ENCODE data around the gene MED27.

Gene MED27

DNA sequence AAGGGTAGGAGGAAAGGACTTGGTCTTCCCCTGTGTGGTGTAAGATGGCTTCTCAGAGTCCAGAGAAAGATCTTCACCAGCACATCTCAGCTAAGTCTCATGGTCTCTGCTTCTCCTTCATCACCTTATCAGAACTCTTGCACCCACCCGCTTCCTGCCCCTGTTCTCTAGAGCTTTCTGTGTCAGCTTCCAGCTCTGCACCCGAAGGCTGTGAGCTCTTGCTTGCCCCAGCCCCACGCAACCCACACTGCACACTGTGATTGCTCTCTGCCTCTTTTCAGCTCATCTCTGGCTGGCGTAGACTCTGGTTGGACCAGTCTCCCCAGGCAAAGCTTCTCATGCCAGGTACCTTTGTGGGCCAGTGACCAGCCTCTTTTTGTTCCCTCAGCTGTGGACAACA, 246.6 kb downstream of the MED27 start:
- TF ChIP-seq, protein P1, sequence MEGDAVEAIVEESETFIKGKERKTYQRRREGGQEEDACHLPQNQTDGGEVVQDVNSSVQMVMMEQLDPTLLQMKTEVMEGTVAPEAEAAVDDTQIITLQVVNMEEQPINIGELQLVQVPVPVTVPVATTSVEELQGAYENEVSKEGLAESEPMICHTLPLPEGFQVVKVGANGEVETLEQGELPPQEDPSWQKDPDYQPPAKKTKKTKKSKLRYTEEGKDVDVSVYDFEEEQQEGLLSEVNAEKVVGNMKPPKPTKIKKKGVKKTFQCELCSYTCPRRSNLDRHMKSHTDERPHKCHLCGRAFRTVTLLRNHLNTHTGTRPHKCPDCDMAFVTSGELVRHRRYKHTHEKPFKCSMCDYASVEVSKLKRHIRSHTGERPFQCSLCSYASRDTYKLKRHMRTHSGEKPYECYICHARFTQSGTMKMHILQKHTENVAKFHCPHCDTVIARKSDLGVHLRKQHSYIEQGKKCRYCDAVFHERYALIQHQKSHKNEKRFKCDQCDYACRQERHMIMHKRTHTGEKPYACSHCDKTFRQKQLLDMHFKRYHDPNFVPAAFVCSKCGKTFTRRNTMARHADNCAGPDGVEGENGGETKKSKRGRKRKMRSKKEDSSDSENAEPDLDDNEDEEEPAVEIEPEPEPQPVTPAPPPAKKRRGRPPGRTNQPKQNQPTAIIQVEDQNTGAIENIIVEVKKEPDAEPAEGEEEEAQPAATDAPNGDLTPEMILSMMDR (IDR thresholded peaks at IDR 0.05; ENCODE audit: low read depth, low read length) = no peak
- H3K4me3 ChIP-seq (ENCODE audit: low read depth, low read length) = no peak overlapping the region
- in situ Hi-C loops (cut with HindIII; ENCODE audit: low sequenced_read_pairs) = no loop called here
- no peak for DNase-seq (ENCODE audit: low read depth, low spot score)

DNA sequence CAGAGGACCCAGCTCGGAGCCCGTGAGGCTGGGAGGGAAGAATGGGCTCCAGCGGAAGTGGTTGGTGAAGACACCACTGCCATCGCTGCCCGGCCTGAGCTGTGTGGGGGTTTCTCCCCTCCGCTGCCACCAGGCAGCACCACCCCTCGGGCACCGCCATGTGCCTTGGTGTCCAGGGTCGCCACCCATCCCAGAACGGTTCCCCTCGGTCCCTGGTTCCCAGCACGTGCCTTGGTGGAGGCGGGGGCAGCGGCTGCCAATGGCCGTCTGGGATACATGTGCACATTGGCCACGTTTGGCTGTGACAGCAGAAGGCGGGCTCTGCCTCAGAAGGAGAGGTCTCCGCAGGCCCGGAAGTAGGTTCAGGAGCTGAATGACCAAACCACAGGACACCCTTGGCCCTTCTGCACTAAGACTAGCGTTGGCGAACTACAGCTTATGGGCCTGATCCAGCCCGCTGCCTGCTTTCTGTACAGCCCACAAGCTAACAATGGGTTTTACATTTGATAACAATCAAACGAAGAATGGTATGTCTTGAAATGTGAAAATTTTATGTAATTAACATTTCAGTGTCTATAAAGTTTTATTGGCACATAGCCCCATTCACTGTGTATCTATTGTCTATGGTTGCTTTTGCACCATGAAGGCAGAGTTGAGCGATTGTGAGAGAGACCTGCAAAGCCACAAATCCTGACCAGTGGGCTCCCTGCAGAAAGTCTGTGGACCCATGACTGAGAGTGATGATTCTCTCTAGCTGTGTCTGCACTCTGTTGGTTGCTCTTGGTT, 248.1 kb downstream of the MED27 start:
- in situ Hi-C loops (cut with HindIII; ENCODE audit: low sequenced_read_pairs) = no loop called here
- TF ChIP-seq, protein P1 (IDR thresholded peaks at IDR 0.05; ENCODE audit: low read depth, low read length) = no peak

DNA sequence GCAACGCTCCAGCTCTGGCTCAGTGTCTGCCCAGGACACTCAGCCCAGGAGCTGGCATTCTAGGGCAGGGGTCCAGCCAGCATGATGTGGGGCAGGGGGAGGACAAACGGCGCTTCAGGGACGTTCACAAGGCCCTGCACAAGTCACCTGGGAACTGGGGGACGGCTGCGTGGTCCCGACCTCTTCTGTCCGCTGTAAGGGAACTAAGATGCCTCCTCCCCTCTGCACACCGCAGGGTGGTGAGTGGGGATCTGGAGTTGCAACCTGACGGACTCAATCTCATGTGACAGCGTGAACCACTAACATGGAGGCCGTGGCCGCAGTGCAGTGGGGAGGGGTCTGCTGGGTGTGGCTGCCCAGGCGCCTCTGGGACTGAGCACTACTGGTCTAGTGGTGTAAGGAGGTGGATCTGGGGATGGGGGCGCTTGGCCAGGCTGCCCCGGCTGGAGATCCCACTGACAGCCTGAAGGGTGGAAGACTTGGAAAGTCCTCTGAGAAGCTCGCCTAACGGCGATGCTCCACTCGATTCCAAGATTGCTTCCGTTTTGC, 251.8 kb downstream of the MED27 start:
- in situ Hi-C loops (cut with HindIII; ENCODE audit: low sequenced_read_pairs) = no loop called here
- H3K4me3 ChIP-seq (ENCODE audit: low read depth, low read length) = no peak overlapping the region
- DNase-seq (ENCODE audit: low read depth, low spot score) = no peak
- TF ChIP-seq, protein P1 (IDR thresholded peaks at IDR 0.05; ENCODE audit: low read depth, low read length) = no peak

More for the DNA sequence above, 248.1 kb downstream of the MED27 start:
- no peak overlapping the region for H3K4me3 ChIP-seq (ENCODE audit: low read depth, low read length)
- no peak for DNase-seq (ENCODE audit: low read depth, low spot score)

DNA sequence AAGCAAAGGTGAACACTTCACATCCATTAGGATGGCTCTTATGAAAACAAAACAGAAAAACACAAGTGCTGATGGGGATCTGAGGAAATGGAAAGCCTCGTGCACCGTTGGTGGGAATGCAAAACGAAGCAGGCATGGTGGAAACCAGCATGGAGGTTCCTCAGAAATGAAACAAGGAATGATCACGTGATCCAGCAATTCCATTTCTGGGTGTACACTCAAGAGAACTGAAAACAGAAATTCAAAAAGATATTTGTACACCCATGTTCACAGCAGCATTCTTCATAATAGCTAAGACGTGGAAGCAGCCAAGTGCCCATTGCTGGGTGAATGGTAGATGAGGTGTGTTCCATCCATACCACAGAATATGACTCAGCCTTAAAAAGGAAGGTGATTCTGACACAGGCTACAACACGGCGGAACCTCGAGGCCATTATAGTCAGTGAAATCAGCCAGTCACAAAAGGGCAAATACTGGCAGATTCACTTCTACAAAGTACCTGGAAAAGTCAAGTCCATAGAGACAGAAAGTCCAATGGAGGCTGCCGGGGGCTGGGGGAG, 252.6 kb downstream of the MED27 start:
- TF ChIP-seq, protein P1 (IDR thresholded peaks at IDR 0.05; ENCODE audit: low read depth, low read length) = no peak
- DNase-seq (ENCODE audit: low read depth, low spot score) = no peak
- in situ Hi-C loops (cut with HindIII; ENCODE audit: low sequenced_read_pairs) = no loop called here
- H3K4me3 ChIP-seq (ENCODE audit: low read depth, low read length) = no peak overlapping the region

DNA sequence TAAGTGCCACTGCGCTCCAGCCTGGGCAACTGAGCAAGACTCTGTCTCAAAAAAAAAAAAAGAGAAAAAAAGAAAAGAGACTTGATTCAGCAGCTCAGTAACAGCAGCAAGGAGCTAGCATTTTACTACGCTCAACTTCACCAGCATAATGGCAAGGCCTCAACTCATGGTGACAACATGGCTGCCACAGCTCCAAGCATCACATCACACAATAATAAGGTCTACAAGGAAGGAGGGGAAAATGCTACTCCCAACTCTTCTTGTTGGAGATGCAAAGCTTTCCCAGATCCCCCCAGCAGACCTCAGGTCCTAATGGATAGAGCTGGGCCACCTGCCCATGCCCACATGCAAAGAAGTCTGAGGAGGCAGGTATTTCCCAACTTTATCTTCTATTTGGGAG, 253.6 kb downstream of the MED27 start:
- TF ChIP-seq, protein P1 (IDR thresholded peaks at IDR 0.05; ENCODE audit: low read depth, low read length) = no peak
- H3K4me3 ChIP-seq (ENCODE audit: low read depth, low read length) = no peak overlapping the region
- in situ Hi-C loops (cut with HindIII; ENCODE audit: low sequenced_read_pairs) = no loop called here
- no peak for DNase-seq (ENCODE audit: low read depth, low spot score)

DNA sequence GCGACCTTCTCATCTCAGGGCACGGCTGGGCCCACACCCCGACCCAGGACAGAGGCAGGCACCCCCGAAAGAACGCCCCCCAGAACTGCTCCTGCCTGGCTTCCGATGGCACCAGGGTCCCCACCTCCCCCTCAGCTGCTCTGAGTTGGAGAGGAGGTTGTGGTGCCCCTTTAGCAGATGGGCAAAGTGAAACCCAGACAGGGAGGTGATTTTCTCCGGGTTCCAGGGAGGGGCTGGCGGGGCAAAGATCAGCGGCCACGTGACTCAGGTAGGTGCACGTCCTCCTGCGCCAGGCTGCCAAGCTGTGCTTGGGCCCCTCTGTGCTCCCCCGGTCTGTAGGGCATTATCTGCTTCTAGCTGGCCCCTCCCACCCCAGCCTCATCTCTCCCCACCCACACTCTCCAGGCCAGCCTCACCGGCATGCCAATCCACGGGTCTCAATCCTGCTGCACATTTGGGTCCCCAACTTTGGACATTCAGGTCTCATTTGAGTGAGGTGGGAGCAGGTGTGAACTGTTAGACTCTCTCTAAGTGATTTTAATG, 254.6 kb downstream of the MED27 start:
- no peak overlapping the region for H3K4me3 ChIP-seq (ENCODE audit: low read depth, low read length)
- TF ChIP-seq, protein P1 (IDR thresholded peaks at IDR 0.05; ENCODE audit: low read depth, low read length) = no peak
- DNase-seq (ENCODE audit: low read depth, low spot score) = no peak
- in situ Hi-C loops (cut with HindIII; ENCODE audit: low sequenced_read_pairs) = no loop called here
